ENCODE results near the gene KRT25. TPM values are rescaled to one million over a fixed set of nuclear protein-coding genes. Genes with fewer than 3 reads are reported as not detected.

The KRT25 gene
- under 1 TPM in 4 of 12 donors, not detected in 8; 0.15 to 0.33 (median 0.21) TPM for polyA plus RNA-seq (ENCODE audit: insufficient read length in 12 of 12)
- long read RNA-seq, donor 1 = 0 reads
- long read RNA-seq, donor 2 = 0 reads
- long read RNA-seq, donor 3 = 0 reads
- long read RNA-seq, donor 4 = 0 reads
- long read RNA-seq, donor 5 = 0 reads
- long read RNA-seq, donor 6 = 0 reads
- long read RNA-seq, donor 7 = 0 reads
- long read RNA-seq, donor 8 = 0 reads
- long read RNA-seq, donor 9 = 0 reads
- long read RNA-seq, donor 10 = 0 reads
- long read RNA-seq, donor 11 = 0 reads

GRCh38 chr17:40755231-40755630 is at the start of gene KRT25:
TSS of gene KRT25 (minus strand) at chr17:40755331. CDS start at chr17:40755271, 60 bp downstream.
- no peak for DNase-seq

GRCh38 chr17:40803617-40804082 is 48.5 kb upstream of the KRT25 start:
- DNase-seq = peak; percentile 66

GRCh38 chr17:40801157-40801556 is 46.0 kb upstream of the KRT25 start:
- DNase-seq = no peak

- DNase-seq = no peak
These were observed 45.2 kb upstream of the KRT25 start for GRCh38 chr17:40800381-40800780.

- DNase-seq = no peak
These were observed 44.7 kb upstream of the KRT25 start, which contains the start of gene KRT28 for GRCh38 chr17:40799859-40800258. TSS of gene KRT28 (minus strand) at chr17:40799959. CDS start at chr17:40799893, 66 bp downstream.

GRCh38 chr17:40796846-40797245 is 41.7 kb upstream of the KRT25 start:
- no peak for DNase-seq

- DNase-seq = no peak
These were observed 40.0 kb upstream of the KRT25 start for GRCh38 chr17:40795019-40795667.

GRCh38 chr17:40794466-40794865 is 39.3 kb upstream of the KRT25 start:
- DNase-seq = no peak

GRCh38 chr17:40793832-40794231 is 38.7 kb upstream of the KRT25 start:
- no peak for DNase-seq

GRCh38 chr17:40791787-40792436 is 36.8 kb upstream of the KRT25 start:
- DNase-seq = peak; percentile 69

GRCh38 chr17:40791111-40791510 is 36.0 kb upstream of the KRT25 start:
- peak; percentile 29 for DNase-seq

GRCh38 chr17:40782450-40782849 is 27.3 kb upstream of the KRT25 start, which contains the start of gene KRT27:
TSS of gene KRT27 (minus strand) at chr17:40782550. CDS start at chr17:40782493, 57 bp downstream.
- DNase-seq = no peak

GRCh38 chr17:40779181-40779909 is 24.2 kb upstream of the KRT25 start:
- DNase-seq = no peak

- no peak for DNase-seq
These were observed 23.3 kb upstream of the KRT25 start for GRCh38 chr17:40778461-40778860.

- DNase-seq = no peak
These were observed 22.8 kb upstream of the KRT25 start for GRCh38 chr17:40777971-40778370.

- DNase-seq = no peak
These were observed 22.3 kb upstream of the KRT25 start for GRCh38 chr17:40777459-40777858.

GRCh38 chr17:40775945-40776344 is 20.8 kb upstream of the KRT25 start:
- DNase-seq = no peak

- DNase-seq = no peak
These were observed 17.0 kb upstream of the KRT25 start, which contains the start of gene KRT26 for GRCh38 chr17:40772101-40772500. TSS of gene KRT26 (minus strand) at chr17:40772201. CDS start at chr17:40772113, 88 bp downstream.

GRCh38 chr17:40765657-40766056 is 10.5 kb upstream of the KRT25 start:
- DNase-seq = no peak

- no peak for DNase-seq
These were observed 8.6 kb upstream of the KRT25 start for GRCh38 chr17:40763752-40764151.

GRCh38 chr17:40760105-40761016 is 5.2 kb upstream of the KRT25 start:
- DNase-seq = no peak

Data from muscle of arm (tissue), 14 donors.